ENCODE measurements around the gene USP43.

The USP43 gene

GRCh38 chr17:9769036-9769695 lies 123.8 kb downstream of the USP43 start:
- no peak for DNase-seq (ENCODE audit: low read depth, low spot score)
- H3K27ac ChIP-seq = no peak overlapping the region
- H3K9ac ChIP-seq (ENCODE audit: insufficient read length) = no peak overlapping the region
- no peak overlapping the region for H3K4me3 ChIP-seq
- TF ChIP-seq FOXP2 (optimal IDR thresholded peaks at IDR 0.05; ENCODE audit: control extremely low read depth, extremely low read length, insufficient read depth) (no peak), EZH2 (IDR thresholded peaks at IDR 0.05) (no peak), POLR2AphosphoS5 (IDR thresholded peaks at IDR 0.05; ENCODE audit: borderline replicate concordance, low read depth, low read length) (no peak)
- no peaks in the 10 kb centered on the region for H3K36me3 ChIP-seq (ENCODE audit: insufficient read depth, low read length)
- H3K9me3 ChIP-seq (ENCODE audit: low read depth, low read length) = no peaks in the 10 kb centered on the region

- DNase-seq (ENCODE audit: low read depth, low spot score) = no peak
- Histone ChIP-seq H3K36me3 (ENCODE audit: insufficient read depth, low read length) (no peaks in the 10 kb centered on the region), H3K9ac (ENCODE audit: insufficient read length) (no peak overlapping the region), H3K27ac (no peak overlapping the region), H3K4me3 (no peak overlapping the region), H3K9me3 (ENCODE audit: low read depth, low read length) (no peaks in the 10 kb centered on the region)
- TF ChIP-seq EZH2 (IDR thresholded peaks at IDR 0.05) (no peak), POLR2AphosphoS5 (IDR thresholded peaks at IDR 0.05; ENCODE audit: borderline replicate concordance, low read depth, low read length) (no peak), FOXP2 (optimal IDR thresholded peaks at IDR 0.05; ENCODE audit: control extremely low read depth, extremely low read length, insufficient read depth) (no peak)
Observed at GRCh38 chr17:9771465-9771864, 126.1 kb downstream of the USP43 start.

- Histone ChIP-seq H3K27ac (no peak overlapping the region), H3K4me3 (no peak overlapping the region), H3K9me3 (ENCODE audit: low read depth, low read length) (no peaks in the 10 kb centered on the region), H3K9ac (ENCODE audit: insufficient read length) (no peak overlapping the region), H3K36me3 (ENCODE audit: insufficient read depth, low read length) (no peaks in the 10 kb centered on the region)
- DNase-seq (ENCODE audit: low read depth, low spot score) = no peak
- no peak for TF ChIP-seq FOXP2 (optimal IDR thresholded peaks at IDR 0.05; ENCODE audit: control extremely low read depth, extremely low read length, insufficient read depth)
- no peak for TF ChIP-seq POLR2AphosphoS5 (IDR thresholded peaks at IDR 0.05; ENCODE audit: borderline replicate concordance, low read depth, low read length)
- no peak for TF ChIP-seq EZH2 (IDR thresholded peaks at IDR 0.05)
Observed at GRCh38 chr17:9772658-9773057, 127.3 kb downstream of the USP43 start.

GRCh38 chr17:9776911-9777310 lies 131.6 kb downstream of the USP43 start:
- TF ChIP-seq EZH2 (IDR thresholded peaks at IDR 0.05) = no peak
- no peak for TF ChIP-seq FOXP2 (optimal IDR thresholded peaks at IDR 0.05; ENCODE audit: control extremely low read depth, extremely low read length, insufficient read depth)
- TF ChIP-seq POLR2AphosphoS5 (IDR thresholded peaks at IDR 0.05; ENCODE audit: borderline replicate concordance, low read depth, low read length) = no peak
- Histone ChIP-seq H3K27ac (no peak overlapping the region), H3K36me3 (ENCODE audit: insufficient read depth, low read length) (no peaks in the 10 kb centered on the region), H3K9me3 (ENCODE audit: low read depth, low read length) (no peaks in the 10 kb centered on the region), H3K4me3 (no peak overlapping the region), H3K9ac (ENCODE audit: insufficient read length) (no peak overlapping the region)
- DNase-seq (ENCODE audit: low read depth, low spot score) = no peak

All from SK-N-MC (cell line).